Keratinocyte (primary cell): Measurements from ENCODE around the gene CACNB4. TPM values are rescaled to one million over a fixed set of nuclear protein-coding genes. Genes with fewer than 3 reads are reported as not detected.

Source experiments
- DNase-seq: peaks from one replicate; pipeline ENCODE4 v3.0.0-alpha.2; 2011; ENCODE audit warnings: low read depth, missing footprints, low spot score
- FAIRE-seq: peaks from 2 replicates; lab custom pipeline; 2011; peaks lifted over from hg19 to GRCh38; lab: Jason Lieb, UNC
- H2AFZ ChIP-seq: 2 replicates; pipeline ENCODE4 v1.6.0; 2012; ENCODE audit warnings: low read length, control low read depth, inconsistent platforms; ENCODE audit not compliant: control insufficient read depth
- H3K27ac ChIP-seq: 2 replicates; pipeline ENCODE4 v1.5.1; 2011; ENCODE audit warnings: low read length; ENCODE audit not compliant: control insufficient read depth, insufficient read depth
- H3K27me3 ChIP-seq: 3 replicates; pipeline ENCODE4 v1.6.0; 2011; ENCODE audit warnings: low read length; ENCODE audit not compliant: control insufficient read depth, insufficient read depth; ENCODE audit errors: extremely low read depth
- H3K36me3 ChIP-seq, 2 experiments: 2 replicates in 1 of 2; 3 replicates in 1 of 2; pipeline ENCODE4 v1.5.1; 2011; ENCODE audit warnings: low read length in 2 of 2, mild to moderate bottlenecking in 1 of 2; ENCODE audit not compliant: control insufficient read depth in 2 of 2, insufficient read depth in 2 of 2; ENCODE audit errors: extremely low read depth in 1 of 2
- H3K4me1 ChIP-seq: 3 replicates; pipeline ENCODE4 v1.5.1; 2011; ENCODE audit warnings: low read length; ENCODE audit not compliant: control insufficient read depth, insufficient read depth; ENCODE audit errors: extremely low read depth
- H3K4me2 ChIP-seq: 3 replicates; pipeline ENCODE4 v1.6.0; 2011; ENCODE audit warnings: low read depth, low read length; ENCODE audit not compliant: control insufficient read depth, insufficient read depth; ENCODE audit errors: extremely low read depth
- H3K4me3 ChIP-seq, 3 experiments: fragments of 200-600 bp in 1 of 3; sonication (generic) in 1 of 3; 2 replicates in 2 of 3; 3 replicates in 1 of 3; pipeline ENCODE4 v1.5.1; 2011 to 2016; ENCODE audit warnings: low read length in 3 of 3, mild to moderate bottlenecking in 3 of 3, control low read depth in 2 of 3, inconsistent platforms in 1 of 3, low read depth in 1 of 3, mixed read lengths in 1 of 3, mixed run types in 1 of 3, moderate library complexity in 1 of 3; ENCODE audit not compliant: control insufficient read depth in 2 of 3, insufficient read depth in 2 of 3; ENCODE audit errors: extremely low read depth in 1 of 3
- H3K79me2 ChIP-seq: 2 replicates; pipeline ENCODE4 v1.6.0; 2012; ENCODE audit warnings: low read length; ENCODE audit not compliant: control insufficient read depth, insufficient read depth
- H3K9ac ChIP-seq: 3 replicates; pipeline ENCODE4 v1.6.0; 2011; ENCODE audit warnings: low read length; ENCODE audit not compliant: control insufficient read depth, insufficient read depth; ENCODE audit errors: extremely low read depth
- H3K9me1 ChIP-seq: 3 replicates; pipeline ENCODE4 v1.6.0; 2011; ENCODE audit warnings: low read length; ENCODE audit not compliant: control insufficient read depth, insufficient read depth; ENCODE audit errors: extremely low read depth
- H3K9me3 ChIP-seq: 2 replicates; pipeline ENCODE4 v1.5.1; 2012; ENCODE audit warnings: low read depth, low read length; ENCODE audit not compliant: control insufficient read depth
- H4K20me1 ChIP-seq: 3 replicates; pipeline ENCODE4 v1.6.0; 2011; ENCODE audit warnings: low read length; ENCODE audit not compliant: control insufficient read depth, insufficient read depth; ENCODE audit errors: extremely low read depth
- EZH2 ChIP-seq: IDR thresholded peaks from one replicate; pipeline ENCODE4 v1.6.1; 2012; ENCODE audit warnings: inconsistent platforms, mild to moderate bottlenecking, low read length, moderate library complexity
- dilution Hi-C: fragments of 300-500 bp; cut with MboI; formaldehyde crosslinking; loops from one replicate; pipeline ENCODE4 v1.7.0; 2020; ENCODE audit warnings: low sequenced_read_pairs; ENCODE audit not compliant: extremely low pct_ligation_motif_present
- polyA plus RNA-seq, 5 experiments: library from polyadenylated mRNA; depleted of rRNA in 3 of 5; stranded (reverse) in 3 of 5; stranded (forward) in 1 of 5; unstranded in 1 of 5; fragments of >200 nt; gene quantifications; 1 replicate in 1 of 5; 2 replicates in 3 of 5; 3 replicates in 1 of 5; pipeline versions ENCODE4 v1.2.1 to v1.2.3, GENCODE V29; 2011 to 2012; ENCODE audit warnings: missing spikeins in 2 of 5, low read depth in 1 of 5, low replicate concordance in 1 of 5
- TF ChIP-seq, protein P1 (sequence below), 3 experiments: IDR thresholded peaks in 1 of 3; conservative IDR thresholded peaks in 1 of 3; optimal IDR thresholded peaks in 1 of 3; 2 replicates in 2 of 3; 3 replicates in 1 of 3; pipeline versions ENCODE3 to v1.5.1; 2011; ENCODE audit warnings: low read length in 3 of 3, mild to moderate bottlenecking in 3 of 3, moderate library complexity in 2 of 3, control low read depth in 1 of 3, inconsistent platforms in 1 of 3; ENCODE audit not compliant: insufficient read depth in 2 of 3; ENCODE audit errors: extremely low read depth in 1 of 3

CACNB4 gene
- polyA plus RNA-seq, 1 donor (not counting 4 experiments of a cell fraction or from before 2014, with no cell fraction given), result 0.30 TPM

DNA sequence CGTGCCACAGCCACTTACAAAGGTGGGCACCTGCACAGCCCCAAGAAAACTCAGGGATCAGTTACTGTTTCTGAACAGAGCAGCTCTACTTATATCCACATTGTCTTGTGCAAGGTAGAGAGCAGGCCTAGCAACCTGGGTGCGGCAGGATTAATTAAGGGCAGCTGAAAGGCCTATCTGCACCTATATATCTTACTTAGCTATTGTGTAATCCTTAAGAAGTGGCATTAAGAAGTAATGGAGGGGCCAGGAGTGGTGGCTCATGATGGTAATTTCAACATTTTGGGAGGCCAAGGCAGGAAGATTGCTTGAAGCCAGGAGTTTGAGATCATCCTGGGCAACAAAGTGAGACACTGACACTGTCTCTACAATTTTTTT is 257.8 kb downstream of the CACNB4 start:
- no peak overlapping the region for H3K4me3 ChIP-seq
- H3K27me3 ChIP-seq, result no peaks in the 10 kb centered on the region
- no peak for TF ChIP-seq EZH2
- TF ChIP-seq, protein P1, sequence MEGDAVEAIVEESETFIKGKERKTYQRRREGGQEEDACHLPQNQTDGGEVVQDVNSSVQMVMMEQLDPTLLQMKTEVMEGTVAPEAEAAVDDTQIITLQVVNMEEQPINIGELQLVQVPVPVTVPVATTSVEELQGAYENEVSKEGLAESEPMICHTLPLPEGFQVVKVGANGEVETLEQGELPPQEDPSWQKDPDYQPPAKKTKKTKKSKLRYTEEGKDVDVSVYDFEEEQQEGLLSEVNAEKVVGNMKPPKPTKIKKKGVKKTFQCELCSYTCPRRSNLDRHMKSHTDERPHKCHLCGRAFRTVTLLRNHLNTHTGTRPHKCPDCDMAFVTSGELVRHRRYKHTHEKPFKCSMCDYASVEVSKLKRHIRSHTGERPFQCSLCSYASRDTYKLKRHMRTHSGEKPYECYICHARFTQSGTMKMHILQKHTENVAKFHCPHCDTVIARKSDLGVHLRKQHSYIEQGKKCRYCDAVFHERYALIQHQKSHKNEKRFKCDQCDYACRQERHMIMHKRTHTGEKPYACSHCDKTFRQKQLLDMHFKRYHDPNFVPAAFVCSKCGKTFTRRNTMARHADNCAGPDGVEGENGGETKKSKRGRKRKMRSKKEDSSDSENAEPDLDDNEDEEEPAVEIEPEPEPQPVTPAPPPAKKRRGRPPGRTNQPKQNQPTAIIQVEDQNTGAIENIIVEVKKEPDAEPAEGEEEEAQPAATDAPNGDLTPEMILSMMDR (optimal IDR thresholded peaks at IDR 0.05 in 1 of 3, IDR thresholded peaks at IDR 0.05 in 1 of 3, conservative IDR thresholded peaks at IDR 0.05 in 1 of 3; ENCODE audit: extremely low read depth in 1 of 3, insufficient read depth in 2 of 3, low read length in 3 of 3), result no peak
- no peaks in the 10 kb centered on the region for H3K9me1 ChIP-seq
- no peaks in the 10 kb centered on the region for H3K79me2 ChIP-seq
- H3K4me2 ChIP-seq, result no peak overlapping the region
- no peak overlapping the region for H2AFZ ChIP-seq
- no peak for FAIRE-seq
- H3K27ac ChIP-seq, result no peak overlapping the region
- H3K36me3 ChIP-seq, result no peaks in the 10 kb centered on the region
- H3K9me3 ChIP-seq, result no peaks in the 10 kb centered on the region
- H4K20me1 ChIP-seq, result no peaks in the 10 kb centered on the region
- DNase-seq, result no peak
- H3K9ac ChIP-seq, result no peak overlapping the region
- dilution Hi-C loops, result no loop called here
- no peaks in the 10 kb centered on the region for H3K4me1 ChIP-seq

DNA sequence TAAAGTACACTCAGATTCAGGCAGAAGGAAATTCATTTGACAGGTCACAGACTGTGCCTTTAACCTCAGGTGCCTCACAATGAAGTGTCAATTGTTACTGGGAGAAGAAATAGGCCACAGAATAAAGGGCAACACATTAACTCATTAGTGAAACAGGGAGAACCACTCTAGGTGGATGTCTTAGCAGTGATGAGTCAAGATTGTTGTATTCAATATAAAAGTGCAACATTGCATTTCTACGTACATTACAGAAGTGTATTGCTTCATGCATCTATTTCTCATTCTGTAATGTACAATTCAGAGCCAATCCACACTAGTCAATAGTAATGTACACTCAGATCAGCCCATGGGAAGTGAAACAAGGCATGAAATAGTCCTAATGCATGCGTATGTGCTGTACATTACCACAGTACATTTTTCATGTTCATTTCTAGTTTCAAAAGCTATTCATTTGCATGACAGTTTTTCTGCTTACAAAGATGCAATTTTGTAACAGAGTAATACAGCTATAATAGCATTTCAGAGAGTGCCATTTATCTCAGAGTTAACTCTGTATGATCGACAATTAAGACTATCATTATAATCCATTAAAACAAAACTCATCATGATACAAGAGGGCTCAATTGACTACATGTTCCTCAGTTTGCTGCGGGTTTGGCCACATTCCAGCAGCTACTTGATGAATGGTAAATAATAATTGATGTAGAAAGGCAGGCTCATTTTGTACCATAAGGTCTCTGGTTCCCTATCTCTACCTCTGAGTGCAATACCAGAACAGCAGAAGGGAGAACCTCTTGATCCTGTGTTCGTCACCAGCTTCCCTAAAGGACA is 258.4 kb downstream of the CACNB4 start:
- Histone ChIP-seq H3K4me2 (no peak overlapping the region), H4K20me1 (no peaks in the 10 kb centered on the region), H3K9me3 (no peaks in the 10 kb centered on the region), H3K9ac (no peak overlapping the region), H3K4me1 (no peaks in the 10 kb centered on the region), H3K4me3 (no peak overlapping the region), H3K79me2 (no peaks in the 10 kb centered on the region), H3K27ac (no peak overlapping the region), H3K9me1 (no peaks in the 10 kb centered on the region), H3K36me3 (no peaks in the 10 kb centered on the region), H3K27me3 (no peaks in the 10 kb centered on the region), H2AFZ (no peak overlapping the region)
- TF ChIP-seq EZH2, result no peak
- DNase-seq, result no peak
- no peak for FAIRE-seq
- dilution Hi-C loops, result no loop called here
